Activated CD4-positive, alpha-beta T cell treated with anti-CD3 and anti-CD28 coated beads, Interleukin-2, amount 10 ng/mL, durations not matched to agents 24 days and 14 days (primary cell): Measurements from ENCODE around the gene IPO9. TPM values are rescaled to one million over a fixed set of nuclear protein-coding genes. Genes with fewer than 3 reads are reported as not detected.

ENCODE experiments used
- DNase-seq: peaks from one replicate; pipeline ENCODE4 v3.0.0; 2022
- H3K27ac Mint-ChIP-seq: one replicate; pipeline ENCODE4 v1.8.0; 2022; ENCODE audit warnings: mild to moderate bottlenecking, mixed read lengths
- H3K27me3 Mint-ChIP-seq: one replicate; pipeline ENCODE4 v1.8.0; 2022; ENCODE audit warnings: mixed read lengths
- H3K36me3 Mint-ChIP-seq: one replicate; pipeline ENCODE4 v1.8.0; 2022; ENCODE audit warnings: low read depth, mild to moderate bottlenecking, mixed read lengths
- H3K4me1 Mint-ChIP-seq: one replicate; pipeline ENCODE4 v1.8.0; 2021; ENCODE audit warnings: mixed read lengths
- H3K4me3 Mint-ChIP-seq: one replicate; pipeline ENCODE4 v1.8.0; 2022; ENCODE audit warnings: mild to moderate bottlenecking, moderate library complexity, mixed read lengths
- H3K9me3 Mint-ChIP-seq: one replicate; pipeline ENCODE4 v1.8.0; 2021; ENCODE audit warnings: mixed read lengths
- intact Hi-C: fragments of 100-400 bp; cut with micrococcal nuclease; formaldehyde crosslinking; loops from one replicate; pipeline ENCODE4 v1.15.1; 2023
- total RNA-seq: library from RNA; stranded (reverse); gene quantifications from 2 replicates; pipeline ENCODE4 v1.2.3, GENCODE V29; 2022

IPO9 gene
- total RNA-seq, 1 donor from 2014 or later, result 66.3 TPM

GRCh38 chr1:201882665-201883132, 53.7 kb downstream of the IPO9 start:
- H3K4me3 Mint-ChIP-seq, result no peak overlapping the region
- no peaks in the 10 kb centered on the region for H3K9me3 Mint-ChIP-seq
- intact Hi-C loops, result no loop called here
- no peak for DNase-seq
- no peak overlapping the region for H3K27ac Mint-ChIP-seq
- H3K36me3 Mint-ChIP-seq, result peaks cover 9% of the 10 kb centered on the region
- H3K4me1 Mint-ChIP-seq, result peaks cover 2% of the 10 kb centered on the region
- peaks cover 9% of the 10 kb centered on the region for H3K27me3 Mint-ChIP-seq

GRCh38 chr1:201883266-201883665, 54.3 kb downstream of the IPO9 start:
- DNase-seq, result no peak
- Mint-ChIP-seq H3K27me3 (peaks cover 15% of the 10 kb centered on the region), H3K27ac (peak overlapping the region; percentile 9), H3K9me3 (no peaks in the 10 kb centered on the region), H3K4me3 (no peak overlapping the region), H3K4me1 (peaks cover 4% of the 10 kb centered on the region), H3K36me3 (peaks cover 6% of the 10 kb centered on the region)
- intact Hi-C loops, result no loop called here

DNA sequence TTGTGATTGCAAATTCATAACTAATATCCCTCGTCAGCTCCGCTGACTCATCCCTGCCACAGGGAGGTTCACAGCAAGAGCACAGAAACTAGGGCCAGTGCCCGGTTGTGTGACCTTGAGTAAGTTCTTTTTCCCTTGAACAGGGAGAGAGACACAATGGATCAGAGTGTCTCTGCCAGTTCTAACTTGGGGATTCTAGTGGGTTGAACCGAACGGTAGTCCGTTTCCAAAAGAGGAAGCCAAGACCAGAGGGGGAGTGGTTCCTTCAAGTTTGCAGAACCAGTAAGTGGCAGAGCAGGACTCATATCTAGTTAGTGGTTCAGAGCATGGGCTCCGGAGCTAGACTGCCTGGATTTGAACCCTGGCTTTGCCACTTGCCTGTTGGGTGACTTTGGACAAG, 54.8 kb downstream of the IPO9 start:
- intact Hi-C loops, result no loop called here
- Mint-ChIP-seq H3K36me3 (peaks cover 6% of the 10 kb centered on the region), H3K27ac (no peak overlapping the region), H3K27me3 (peaks cover 16% of the 10 kb centered on the region), H3K4me3 (no peak overlapping the region), H3K4me1 (peaks cover 4% of the 10 kb centered on the region), H3K9me3 (no peaks in the 10 kb centered on the region)
- no peak for DNase-seq

GRCh38 chr1:201884425-201884824, 55.5 kb downstream of the IPO9 start:
- Mint-ChIP-seq H3K9me3 (no peaks in the 10 kb centered on the region), H3K4me1 (peaks cover 4% of the 10 kb centered on the region), H3K27ac (no peak overlapping the region), H3K36me3 (no peaks in the 10 kb centered on the region), H3K4me3 (no peak overlapping the region), H3K27me3 (peaks cover 17% of the 10 kb centered on the region)
- intact Hi-C loops, result no loop called here
- DNase-seq, result no peak

- intact Hi-C loops, result no loop called here
- H3K4me3 Mint-ChIP-seq, result no peak overlapping the region
- no peak for DNase-seq
- peaks cover 4% of the 10 kb centered on the region for H3K4me1 Mint-ChIP-seq
- no peaks in the 10 kb centered on the region for H3K36me3 Mint-ChIP-seq
- H3K9me3 Mint-ChIP-seq, result no peaks in the 10 kb centered on the region
- H3K27ac Mint-ChIP-seq, result no peak overlapping the region
- peaks cover 27% of the 10 kb centered on the region for H3K27me3 Mint-ChIP-seq
Measured at GRCh38 chr1:201885531-201886075, 56.6 kb downstream of the IPO9 start.

GRCh38 chr1:201886103-201886885, 57.3 kb downstream of the IPO9 start:
- no peaks in the 10 kb centered on the region for H3K9me3 Mint-ChIP-seq
- H3K4me3 Mint-ChIP-seq, result no peak overlapping the region
- intact Hi-C loops, result no loop called here
- no peaks in the 10 kb centered on the region for H3K36me3 Mint-ChIP-seq
- H3K4me1 Mint-ChIP-seq, result peaks cover 4% of the 10 kb centered on the region
- peaks cover 30% of the 10 kb centered on the region for H3K27me3 Mint-ChIP-seq
- DNase-seq, result no peak
- no peak overlapping the region for H3K27ac Mint-ChIP-seq

- H3K27me3 Mint-ChIP-seq, result peaks cover 34% of the 10 kb centered on the region
- H3K9me3 Mint-ChIP-seq, result no peaks in the 10 kb centered on the region
- H3K4me3 Mint-ChIP-seq, result no peak overlapping the region
- DNase-seq, result no peak
- no peaks in the 10 kb centered on the region for H3K36me3 Mint-ChIP-seq
- intact Hi-C loops, result no loop called here
- no peak overlapping the region for H3K27ac Mint-ChIP-seq
- peaks cover 4% of the 10 kb centered on the region for H3K4me1 Mint-ChIP-seq
Measured at GRCh38 chr1:201887116-201887866, 58.3 kb downstream of the IPO9 start.

- Mint-ChIP-seq H3K4me1 (peaks cover 4% of the 10 kb centered on the region), H3K4me3 (peak within 1 kb of the TSS; percentile 58), H3K36me3 (no peaks in the 10 kb centered on the region), H3K27me3 (peaks cover 37% of the 10 kb centered on the region), H3K27ac (no peak within 1 kb of the TSS), H3K9me3 (no peaks in the 10 kb centered on the region)
- intact Hi-C loops, result no loop called here
- peak; percentile 79 for DNase-seq
Measured at GRCh38 chr1:201888282-201889089, 59.5 kb downstream of the IPO9 start, which contains the start of gene SHISA4. SHISA4 (plus strand) TSS chr1:201888898; CDS start chr1:201888995, 97 bp downstream.

- no peak for DNase-seq
- Mint-ChIP-seq H3K36me3 (no peaks in the 10 kb centered on the region), H3K27me3 (peaks cover 37% of the 10 kb centered on the region), H3K4me1 (peaks cover 2% of the 10 kb centered on the region), H3K27ac (no peak overlapping the region), H3K4me3 (peak overlapping the region; percentile 58), H3K9me3 (no peaks in the 10 kb centered on the region)
- intact Hi-C loops, result no loop called here
Measured at GRCh38 chr1:201889090-201889968, 60.4 kb downstream of the IPO9 start.

GRCh38 chr1:201890223-201890622, 61.3 kb downstream of the IPO9 start:
- Mint-ChIP-seq H3K4me1 (peaks cover 5% of the 10 kb centered on the region), H3K27ac (no peak overlapping the region), H3K4me3 (no peak overlapping the region), H3K27me3 (peaks cover 37% of the 10 kb centered on the region), H3K36me3 (no peaks in the 10 kb centered on the region), H3K9me3 (no peaks in the 10 kb centered on the region)
- no peak for DNase-seq
- intact Hi-C loops, result no loop called here

DNA sequence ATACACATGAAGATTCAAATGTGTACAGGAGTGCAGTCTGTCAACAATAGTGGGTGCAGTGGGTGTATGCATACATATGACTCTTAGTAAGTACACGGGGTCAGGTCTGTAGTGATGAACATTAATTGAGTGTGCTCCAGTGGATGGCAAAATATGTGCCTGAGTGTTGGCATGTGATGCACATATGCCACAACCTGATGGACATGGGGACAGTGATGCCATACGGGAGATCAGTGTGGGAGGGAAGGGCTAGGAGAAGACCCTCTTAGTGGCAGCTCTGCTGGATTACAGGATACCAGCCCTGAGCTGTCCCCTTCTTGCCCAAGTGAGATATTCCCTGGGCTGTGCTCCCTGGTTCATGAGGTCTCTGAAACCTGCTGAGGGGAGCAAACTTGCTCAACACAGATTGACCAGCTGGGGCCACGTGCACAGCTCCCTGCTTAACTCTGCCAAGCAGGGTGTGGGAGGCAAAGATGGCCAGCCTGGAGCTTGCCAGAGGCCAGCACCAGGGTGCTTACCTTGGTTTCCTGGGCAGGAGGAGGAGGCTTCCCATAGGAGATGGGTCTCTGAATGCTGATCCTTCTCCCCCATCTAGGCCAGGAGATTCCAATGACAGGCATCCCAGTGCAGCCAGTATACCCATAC, 62.0 kb downstream of the IPO9 start:
- H3K27ac Mint-ChIP-seq, result no peak overlapping the region
- no peak for DNase-seq
- no peak overlapping the region for H3K4me3 Mint-ChIP-seq
- intact Hi-C loops, result no loop called here
- H3K9me3 Mint-ChIP-seq, result no peaks in the 10 kb centered on the region
- peaks cover 6% of the 10 kb centered on the region for H3K4me1 Mint-ChIP-seq
- no peaks in the 10 kb centered on the region for H3K36me3 Mint-ChIP-seq
- H3K27me3 Mint-ChIP-seq, result peaks cover 37% of the 10 kb centered on the region

DNA sequence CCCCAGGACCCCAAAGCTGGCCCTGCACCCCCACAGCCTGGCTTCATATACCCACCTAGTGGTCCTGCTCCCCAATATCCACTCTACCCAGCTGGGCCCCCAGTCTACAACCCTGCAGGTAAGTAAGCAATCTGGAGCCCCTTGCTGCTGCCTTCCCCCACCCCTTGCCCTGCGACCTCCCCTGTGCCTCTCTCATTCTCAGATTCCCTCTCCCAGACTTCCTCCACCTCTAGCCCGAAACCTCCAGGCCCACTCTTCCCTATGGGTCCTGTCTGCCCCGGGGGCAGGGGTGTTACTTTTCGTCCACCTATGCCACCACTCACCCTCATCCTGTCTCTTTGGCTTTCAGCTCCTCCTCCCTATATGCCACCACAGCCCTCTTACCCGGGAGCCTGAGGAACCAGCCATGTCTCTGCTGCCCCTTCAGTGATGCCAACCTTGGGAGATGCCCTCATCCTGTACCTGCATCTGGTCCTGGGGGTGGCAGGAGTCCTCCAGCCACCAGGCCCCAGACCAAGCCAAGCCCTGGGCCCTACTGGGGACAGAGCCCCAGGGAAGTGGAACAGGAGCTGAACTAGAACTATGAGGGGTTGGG, 62.6 kb downstream of the IPO9 start:
- H3K4me3 Mint-ChIP-seq, result no peak overlapping the region
- no peaks in the 10 kb centered on the region for H3K9me3 Mint-ChIP-seq
- H3K27ac Mint-ChIP-seq, result peak overlapping the region; percentile 13
- H3K4me1 Mint-ChIP-seq, result peaks cover 11% of the 10 kb centered on the region
- H3K36me3 Mint-ChIP-seq, result no peaks in the 10 kb centered on the region
- intact Hi-C loops, result no loop called here
- DNase-seq, result no peak
- H3K27me3 Mint-ChIP-seq, result peaks cover 37% of the 10 kb centered on the region
